DMS153 treated with DMSO at 0.1 percent for 48 hours (cell line): ENCODE measurements around the gene ESCO1.
A peak's percentile ranks its signal among the peaks of the same experiment; 100 is the strongest.

Source experiments
- DNase-seq: peaks from one replicate; lab custom pipeline; 2025; ENCODE audit not compliant: unreplicated experiment; lab: John Stamatoyannopoulos, UW

ESCO1 gene

DNA sequence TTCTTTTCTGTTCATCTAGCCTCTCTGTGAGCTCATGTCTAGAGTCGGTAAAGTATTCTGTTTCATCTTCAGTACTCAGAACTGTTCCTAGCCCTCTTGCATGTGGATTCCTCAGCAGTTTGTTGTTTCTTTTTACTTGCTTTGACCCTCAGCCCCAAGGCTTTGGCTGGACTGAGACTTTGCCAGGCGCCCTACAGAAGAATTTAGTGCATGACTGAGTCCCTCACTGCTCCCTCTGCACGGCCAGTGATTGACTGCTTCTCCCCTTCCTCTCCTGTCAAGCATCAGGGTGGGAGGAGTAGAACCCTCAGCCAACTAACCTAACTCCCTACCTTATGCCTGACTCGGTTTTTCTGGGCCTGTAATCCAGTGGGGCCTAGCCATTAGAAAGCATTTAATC is 109.8 kb downstream of the ESCO1 start:
- DNase-seq = no peak

GRCh38 chr18:21489919-21490495 is 110.5 kb downstream of the ESCO1 start:
- DNase-seq = no peak

- peak; percentile 15 for DNase-seq
Measured at GRCh38 chr18:21489119-21489750, 111.3 kb downstream of the ESCO1 start.

DNA sequence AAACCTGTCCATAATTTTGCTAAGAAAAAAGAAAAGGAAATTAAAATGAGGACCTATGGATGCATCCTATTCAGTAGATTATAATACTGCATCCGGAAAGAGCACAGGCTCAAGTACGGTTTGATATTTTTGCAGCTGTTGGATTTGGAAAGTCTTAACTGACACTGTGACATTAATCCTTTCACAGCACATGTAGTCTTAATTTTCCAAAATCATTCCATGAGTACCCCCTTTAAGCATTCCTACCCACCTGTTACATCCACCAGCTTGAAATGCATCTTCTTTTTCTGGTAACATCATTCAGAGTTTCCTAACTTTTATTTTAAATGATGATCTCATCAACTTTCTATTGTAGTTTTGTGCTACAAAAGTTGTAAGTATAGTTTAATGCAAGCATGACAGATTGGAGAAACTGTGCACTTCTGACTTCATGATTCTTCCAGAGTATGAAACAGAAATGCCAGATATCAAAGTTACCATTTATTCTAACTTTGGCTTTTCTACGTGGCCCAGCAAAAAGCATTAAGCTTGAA is 113.5 kb downstream of the ESCO1 start:
- no peak for DNase-seq

GRCh38 chr18:21484851-21485636 is 115.5 kb downstream of the ESCO1 start:
- no peak for DNase-seq

- DNase-seq = no peak
Measured at GRCh38 chr18:21483051-21483450, 117.5 kb downstream of the ESCO1 start.

DNA sequence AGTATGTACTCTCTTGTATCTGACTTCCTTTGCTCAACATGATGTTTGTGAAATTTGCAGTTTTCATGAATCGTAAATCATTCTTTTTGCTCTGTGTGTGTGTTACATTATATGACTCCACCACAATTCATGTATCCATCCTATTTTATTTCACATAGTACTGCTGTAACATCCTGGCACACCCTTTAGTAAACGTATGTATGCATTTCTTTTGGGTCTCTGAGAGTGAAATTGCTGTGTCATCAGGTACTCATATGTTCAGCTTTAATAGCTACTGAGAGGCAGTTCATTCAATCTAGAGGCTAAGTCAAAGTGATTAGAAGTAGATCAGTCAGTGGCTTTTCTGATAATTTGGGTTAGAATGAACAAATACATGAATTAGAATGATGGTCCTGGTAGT is 118.8 kb downstream of the ESCO1 start:
- no peak for DNase-seq

- no peak for DNase-seq
Measured at GRCh38 chr18:21479721-21480120, 120.8 kb downstream of the ESCO1 start.
